Measurements from ENCODE around the gene MYO19. TPM values are rescaled to one million over a fixed set of nuclear protein-coding genes. Genes with fewer than 3 reads are reported as not detected.

Gene MYO19
- total and polyA plus RNA-seq, 2 of the 4 experiments (the other 2 are of a cell fraction) = 35.8 to 55.6 TPM

DNA sequence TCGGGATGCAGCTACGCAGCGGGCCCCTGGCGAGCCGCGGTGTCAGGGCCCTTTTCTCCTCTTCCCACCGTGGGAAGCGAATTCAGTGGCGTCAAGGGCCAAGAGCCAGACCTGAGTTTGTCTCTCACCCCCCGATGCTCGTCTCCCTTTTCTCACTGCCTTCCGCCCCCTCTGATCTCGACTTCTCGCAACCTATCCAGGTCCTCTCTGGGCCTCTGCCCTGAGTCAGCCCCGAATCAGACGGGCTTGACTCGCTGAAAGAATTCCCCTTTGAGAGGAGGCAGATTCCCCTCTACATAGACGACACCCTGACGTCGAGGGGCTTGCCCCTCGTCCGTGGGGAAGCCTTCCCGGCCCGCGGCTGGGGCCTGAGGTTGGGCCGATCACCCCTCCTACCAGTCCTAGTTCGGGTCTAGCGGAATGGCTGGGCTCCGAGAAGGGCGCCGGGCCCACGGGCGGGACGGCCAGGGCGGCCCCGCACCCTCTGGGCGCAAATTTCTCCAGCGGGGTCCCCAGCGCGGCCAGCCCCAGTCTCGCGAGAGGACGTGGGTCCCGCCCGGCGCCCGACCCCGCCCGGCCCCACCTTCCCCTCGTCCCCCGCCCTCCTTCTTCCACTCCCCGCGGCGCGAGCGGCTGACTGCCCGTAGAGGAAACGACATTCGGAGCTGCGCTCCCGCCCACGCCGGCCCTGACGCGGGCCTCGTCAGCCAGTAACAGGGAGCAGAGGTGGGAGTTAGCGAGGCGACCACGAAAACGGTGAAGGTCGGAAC, 9.8 kb upstream of the MYO19 start, which contains the start of gene GGNBP2 (continued):
- no peak for TF ChIP-seq RAD21 (IDR thresholded peaks at IDR 0.05; ENCODE audit: low read length)
- TF ChIP-seq BHLHE40 (IDR thresholded peaks at IDR 0.05; ENCODE audit: low read depth, low read length) = no peak
- TF ChIP-seq MAFK (IDR thresholded peaks at IDR 0.05; ENCODE audit: low read depth, low read length) = no peak

DNA sequence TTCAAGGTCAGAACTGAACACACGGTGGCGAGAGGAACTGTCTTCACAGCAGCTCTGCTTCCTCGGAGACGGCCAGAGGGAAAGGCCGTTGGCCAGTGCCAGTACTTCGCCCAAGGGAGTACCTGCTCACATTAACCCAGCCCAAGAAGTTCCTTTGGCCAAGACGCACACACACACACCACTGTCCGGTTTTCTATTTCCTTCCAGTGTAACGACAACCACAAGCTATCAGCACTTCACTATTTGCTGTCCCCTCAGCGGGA, 9.3 kb upstream of the MYO19 start:
- no peaks in the 10 kb centered on the region for H3K27me3 ChIP-seq (ENCODE audit: control insufficient read depth, insufficient read depth, low read length)
- H4K8ac ChIP-seq (ENCODE audit: low read depth in 2 of 2, low read length in 2 of 2) = peak overlapping the region; percentile 77 to 92
- intact Hi-C loops (cut with micrococcal nuclease) (loop anchor here (1.0 kb wide), 1 partner anchor 9 kb away; no protein-coding TSS in a partner anchor), in situ Hi-C loops (cut with MboI; ENCODE audit: low sequenced_read_pairs) (no loop called here), dilution Hi-C loops (cut with HindIII; ENCODE audit: low sequenced_read_pairs, unreplicated experiment) (no loop called here)
- peak overlapping the region; percentile 97 for H2AFZ ChIP-seq (replicated peaks; ENCODE audit: low read length, poor library complexity)
- peaks cover 16 to 31% of the 10 kb centered on the region in 2 experiments; a peak in 3 of 4 replicates for H3K79me1 ChIP-seq (ENCODE audit: low read depth in 1 of 2, low read length in 2 of 2)
- H3K4me2 ChIP-seq (ENCODE audit: low read depth, low read length) = peak overlapping the region; percentile 65
- H4K20me1 ChIP-seq (ENCODE audit: insufficient read depth, low read length) = peaks cover 35% of the 10 kb centered on the region
- DNase-seq (peak; percentile 55), ATAC-seq (ENCODE audit: low read depth) (peak; percentile 1)
- peaks cover 2% of the 10 kb centered on the region; the same call in 1 of the 2 replicates for H3K36me3 ChIP-seq (ENCODE audit: control insufficient read depth, insufficient read depth, low read length)
- BruUV-seq (replicated peaks) = no TSS peak
- H2BK20ac ChIP-seq (ENCODE audit: low read depth, low read length) = no peak overlapping the region
- H4K91ac ChIP-seq (ENCODE audit: insufficient read depth, low read depth, low read length) = peak overlapping the region; percentile 89
- H2BK5ac ChIP-seq (ENCODE audit: low read depth, low read length, poor library complexity, severe bottlenecking) = peak overlapping the region; percentile 88
- TF ChIP-seq NFE2L2 (IDR thresholded peaks at IDR 0.05; ENCODE audit: low read depth, low read length) = no peak
- TF ChIP-seq, protein P1, sequence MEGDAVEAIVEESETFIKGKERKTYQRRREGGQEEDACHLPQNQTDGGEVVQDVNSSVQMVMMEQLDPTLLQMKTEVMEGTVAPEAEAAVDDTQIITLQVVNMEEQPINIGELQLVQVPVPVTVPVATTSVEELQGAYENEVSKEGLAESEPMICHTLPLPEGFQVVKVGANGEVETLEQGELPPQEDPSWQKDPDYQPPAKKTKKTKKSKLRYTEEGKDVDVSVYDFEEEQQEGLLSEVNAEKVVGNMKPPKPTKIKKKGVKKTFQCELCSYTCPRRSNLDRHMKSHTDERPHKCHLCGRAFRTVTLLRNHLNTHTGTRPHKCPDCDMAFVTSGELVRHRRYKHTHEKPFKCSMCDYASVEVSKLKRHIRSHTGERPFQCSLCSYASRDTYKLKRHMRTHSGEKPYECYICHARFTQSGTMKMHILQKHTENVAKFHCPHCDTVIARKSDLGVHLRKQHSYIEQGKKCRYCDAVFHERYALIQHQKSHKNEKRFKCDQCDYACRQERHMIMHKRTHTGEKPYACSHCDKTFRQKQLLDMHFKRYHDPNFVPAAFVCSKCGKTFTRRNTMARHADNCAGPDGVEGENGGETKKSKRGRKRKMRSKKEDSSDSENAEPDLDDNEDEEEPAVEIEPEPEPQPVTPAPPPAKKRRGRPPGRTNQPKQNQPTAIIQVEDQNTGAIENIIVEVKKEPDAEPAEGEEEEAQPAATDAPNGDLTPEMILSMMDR (conservative IDR thresholded peaks at IDR 0.05; ENCODE audit: low read depth, low read length) = peak; percentile 20; the same call in 1 of the 2 replicates
- no peak overlapping the region for H2BK15ac ChIP-seq (ENCODE audit: low read depth, low read length)
- H3K23ac ChIP-seq (ENCODE audit: low read depth, low read length) = peak overlapping the region; percentile 95
- peak overlapping the region; percentile 35; the same call in 1 of the 2 replicates for H2BK120ac ChIP-seq (ENCODE audit: low read depth, low read length)
- no peak overlapping the region; the same call in 1 of the 2 replicates for H3K18ac ChIP-seq (ENCODE audit: low read depth, low read length)
- H3K4ac ChIP-seq (ENCODE audit: low read depth, low read length) = peak overlapping the region; percentile 93
- H4K5ac ChIP-seq (ENCODE audit: low read depth, low read length) = peak overlapping the region; percentile 35
- H3K27ac ChIP-seq (ENCODE audit: insufficient read depth, low read length) = peak overlapping the region; percentile 91
- H2AK9ac ChIP-seq (replicated peaks; ENCODE audit: low read depth, low read length, poor library complexity) = peak overlapping the region; percentile 97
- H3K14ac ChIP-seq (replicated peaks; ENCODE audit: low read depth, low read length) = peak overlapping the region; percentile 96
- no peaks in the 10 kb centered on the region for H3K9me1 ChIP-seq (ENCODE audit: insufficient read depth, low read length)
- peak overlapping the region; percentile 86 for H3K9ac ChIP-seq (ENCODE audit: low read depth, low read length)
- H3K9me3 ChIP-seq (ENCODE audit: control insufficient read depth, insufficient read depth, low read length) = no peaks in the 10 kb centered on the region
- H2AK5ac ChIP-seq (ENCODE audit: low read depth, low read length) = peak overlapping the region; percentile 58
- ChIA-PET POLR2A (ENCODE audit: unreplicated experiment) (no interaction called here), CTCF (interaction anchor here (0.6 kb wide), 1 partner anchor 1287 kb away, joined by 8 read pairs; no protein-coding TSS in a partner anchor)
- H3K56ac ChIP-seq (ENCODE audit: extremely low read depth, insufficient read depth, low read length) = peak overlapping the region; percentile 85
- WGBS, 2 experiments (ENCODE audit: extremely low coverage in 2 of 2, insufficient read length in 1 of 2) = 0% methylated on average over 6 of the region's 10 CpGs; no CpG with 5 or more reads in 1 of the 2 experiments
- no peaks in the 10 kb centered on the region; the same call in 1 of the 2 replicates for H3K4me1 ChIP-seq (ENCODE audit: control insufficient read depth, insufficient read depth, low read length)
- peak overlapping the region; percentile 97 for H3K4me3 ChIP-seq (ENCODE audit: insufficient read depth, low read depth, low read length)

Measured in IMR-90 (cell line).